Limb (tissue), 2 donors: ENCODE data around the gene PRR5L.

Source experiments
- DNase-seq, 2 donors: peaks; one replicate each; pipeline ENCODE4 v3.0.0-alpha.2; 2016; ENCODE audit errors: extremely low spot score in 2 of 2

PRR5L gene

DNA sequence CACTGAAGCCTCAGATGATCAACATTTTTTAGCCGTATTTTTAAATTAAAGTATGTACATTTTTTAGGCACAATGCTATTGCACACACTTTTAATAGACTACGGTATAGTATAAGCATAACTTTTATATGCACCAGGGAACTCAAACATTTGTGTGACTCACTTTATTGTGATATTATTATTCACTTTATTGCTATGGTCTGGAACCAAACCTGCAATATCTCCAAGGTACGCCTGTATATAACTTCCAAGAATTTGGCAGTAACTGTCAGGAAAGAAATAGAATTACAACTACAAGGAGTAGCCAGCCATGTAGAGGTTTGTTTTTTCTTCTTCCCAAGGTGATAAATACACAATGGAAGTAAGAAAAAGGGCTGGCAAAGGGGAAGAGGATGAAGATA is 62.3 kb downstream of the PRR5L start:
- DNase-seq = no peak

DNA sequence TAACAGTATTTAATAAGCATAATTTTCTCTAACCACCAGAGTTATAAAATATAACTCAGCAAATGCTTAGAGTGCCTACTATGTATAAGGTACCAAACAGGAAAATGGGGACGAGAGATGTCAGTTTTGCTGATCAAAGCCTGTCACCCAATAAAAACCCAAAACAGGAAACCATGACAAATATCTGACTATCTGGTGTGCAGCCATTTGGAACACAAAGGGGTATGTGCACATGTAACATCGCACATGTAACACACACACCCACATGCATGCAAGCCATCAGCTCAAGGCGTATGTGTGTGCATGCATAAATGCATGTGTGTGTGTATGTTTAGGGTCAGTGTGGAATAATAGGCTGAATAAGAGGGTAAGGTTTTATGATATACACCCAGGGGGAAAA is 64.2 kb downstream of the PRR5L start:
- no peak for DNase-seq

DNA sequence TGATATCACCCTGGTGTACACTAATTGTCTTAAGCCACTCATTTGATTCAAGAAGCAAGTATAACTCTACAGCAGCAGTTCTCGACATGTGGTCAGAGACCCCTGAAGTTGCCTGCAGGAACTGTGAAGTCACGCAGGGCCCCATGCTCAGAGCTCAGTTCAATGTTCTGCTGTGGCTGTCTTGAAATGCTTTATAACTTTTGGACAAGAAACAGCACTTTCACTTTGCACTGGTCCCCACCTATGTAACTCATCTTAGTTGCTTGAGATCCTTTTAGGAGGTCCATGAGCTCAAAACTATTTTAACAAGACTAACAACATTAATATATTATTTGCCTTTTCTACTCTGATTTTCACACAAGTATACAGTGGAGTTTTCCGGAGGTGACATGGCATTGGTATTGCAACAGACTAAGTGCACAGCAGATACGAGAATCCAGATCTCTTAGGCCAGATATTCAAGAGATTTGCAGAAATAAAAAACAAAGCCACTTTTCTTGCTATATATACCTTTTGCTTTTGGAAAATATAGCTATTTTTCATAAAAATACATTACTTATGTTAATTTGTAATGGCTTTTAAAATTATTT is 64.8 kb downstream of the PRR5L start:
- no peak for DNase-seq

DNA sequence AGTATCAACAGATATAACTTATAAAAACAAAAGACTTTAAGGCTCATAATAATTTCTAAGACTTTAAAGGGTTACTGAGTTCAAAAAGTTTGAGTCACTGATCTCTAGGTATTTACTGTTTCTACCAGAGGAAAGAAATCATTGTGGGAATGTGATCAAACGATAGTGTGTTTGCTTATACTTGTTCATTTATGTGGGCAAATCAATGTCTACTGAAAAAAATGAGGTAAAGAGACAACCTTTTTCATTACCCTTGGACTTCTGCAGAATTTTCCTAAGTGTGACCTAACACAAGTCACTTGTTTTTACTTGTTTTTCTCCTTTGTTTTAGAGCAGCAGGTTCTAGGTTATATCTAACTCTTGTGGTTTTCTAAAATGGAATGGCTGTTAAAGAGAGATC is 65.4 kb downstream of the PRR5L start:
- no peak for DNase-seq

DNA sequence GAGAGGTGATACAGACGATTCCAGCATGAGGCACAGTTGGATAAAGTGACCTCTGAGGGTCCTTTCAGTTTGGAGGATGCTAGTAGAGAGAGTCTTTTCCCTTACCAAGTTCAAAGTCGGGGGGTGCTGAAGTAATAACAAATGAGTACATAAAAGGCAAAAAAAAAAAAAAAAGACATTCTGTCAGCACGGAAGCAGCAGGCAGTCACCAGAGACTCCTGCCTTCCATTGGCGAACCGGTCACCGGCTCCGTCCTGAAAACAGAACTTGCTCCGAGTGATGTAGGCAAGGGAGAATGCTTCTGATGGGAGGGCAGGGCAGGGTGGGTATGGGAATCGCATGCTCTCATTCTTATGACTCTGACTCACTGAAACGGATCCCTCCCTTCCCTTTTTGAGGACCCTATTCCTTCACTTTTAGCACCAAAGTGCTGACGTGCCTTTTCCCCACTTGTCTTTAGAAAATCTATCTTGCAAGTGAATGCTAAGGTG is 65.9 kb downstream of the PRR5L start:
- no peak for DNase-seq

DNA sequence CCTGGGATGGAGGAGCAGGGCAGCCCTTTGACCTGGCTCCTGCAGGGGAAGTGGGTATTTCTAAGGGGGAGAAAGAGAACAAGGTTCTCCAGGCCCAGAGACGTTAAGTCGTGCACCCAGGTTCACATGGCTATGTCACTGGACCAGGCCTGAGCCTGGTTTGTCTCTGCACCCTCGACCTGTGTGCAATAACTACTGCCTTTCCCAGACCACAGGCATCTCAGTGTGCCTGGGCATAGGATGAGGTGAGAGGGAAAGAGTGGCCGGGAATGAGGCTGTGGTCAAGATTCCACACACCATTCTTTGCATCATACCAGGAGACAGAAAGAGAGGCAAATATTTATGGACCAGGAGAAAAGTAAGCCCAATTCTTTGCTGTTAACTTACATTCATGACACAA is 66.8 kb downstream of the PRR5L start:
- no peak for DNase-seq

DNA sequence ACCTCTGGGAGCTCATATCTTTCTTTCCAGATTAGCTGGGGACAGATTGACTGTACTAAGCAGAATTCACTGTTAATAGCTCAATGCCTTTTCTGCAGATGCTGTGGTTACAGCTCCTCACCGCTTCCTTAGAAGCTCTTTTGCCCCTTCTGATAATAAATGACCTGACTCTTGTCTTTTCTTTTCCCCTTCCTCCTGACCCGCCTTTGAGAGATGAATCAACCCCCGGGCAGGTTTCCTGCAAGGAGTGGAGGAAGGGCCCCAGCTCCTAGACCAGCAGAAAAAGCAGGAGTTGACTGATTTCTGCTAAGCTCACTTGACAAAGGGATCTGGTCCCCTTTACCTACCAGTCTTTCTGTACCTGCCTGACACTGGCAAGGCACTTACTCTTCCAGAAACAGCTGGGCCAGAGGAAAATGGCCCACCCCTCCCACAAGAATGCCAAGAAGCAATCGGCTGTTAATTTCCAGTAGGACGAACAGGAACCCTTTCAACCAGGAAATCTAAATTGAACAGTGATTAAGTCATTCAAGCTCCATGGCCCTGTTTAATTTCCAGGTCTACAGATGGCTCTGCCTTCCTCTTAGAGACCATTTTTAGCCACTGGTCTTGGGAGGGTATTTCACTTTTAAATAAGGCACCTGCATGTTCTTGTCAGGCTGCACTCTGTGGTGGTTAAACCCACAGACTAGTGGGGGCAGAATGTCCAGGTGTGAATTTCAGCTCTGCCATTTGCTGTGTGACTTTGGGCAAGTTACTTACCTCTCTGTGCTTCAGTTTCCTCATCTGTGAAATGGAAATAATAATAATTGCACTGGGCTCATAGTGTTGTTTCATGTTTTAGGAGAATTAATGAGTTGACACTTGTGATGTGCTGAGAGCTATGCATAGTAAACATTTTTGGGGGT is 67.5 kb downstream of the PRR5L start:
- no peak for DNase-seq

DNA sequence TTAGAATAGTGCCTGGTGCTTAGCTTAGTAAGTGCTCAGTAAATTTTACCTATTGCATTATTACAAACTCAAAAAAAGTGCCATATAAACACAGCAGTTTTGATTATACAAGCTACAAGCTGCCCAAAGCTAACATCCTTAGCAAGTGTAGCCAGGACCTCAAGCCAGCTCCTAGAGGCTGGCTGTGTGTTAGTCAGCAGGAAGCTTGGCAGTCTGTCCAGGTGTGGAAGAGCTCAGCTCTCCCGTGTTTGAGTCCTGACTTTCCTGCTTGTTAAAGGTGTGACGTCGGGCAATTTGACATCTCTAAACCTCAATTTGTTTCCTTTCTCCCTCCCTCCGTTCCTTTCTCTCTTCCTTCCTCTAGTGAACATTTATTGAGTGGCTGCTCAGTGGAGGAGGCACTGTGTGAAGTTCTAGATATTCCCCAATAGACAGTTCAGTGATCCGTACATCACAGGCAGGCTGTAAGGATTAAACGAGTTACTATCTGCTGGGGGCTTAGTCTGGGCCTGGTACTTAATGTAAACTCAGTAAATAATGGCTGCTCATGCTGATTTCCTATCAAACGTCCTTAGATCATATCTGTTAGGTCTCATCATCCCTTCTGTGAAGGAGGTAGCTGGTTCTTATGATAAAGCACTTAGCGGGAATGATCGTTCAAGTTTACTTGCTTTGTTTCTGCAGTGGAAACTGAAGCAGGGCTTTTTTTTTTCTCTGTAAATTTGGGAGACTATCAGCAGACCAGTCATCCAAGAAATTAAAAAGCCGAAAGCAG is 68.7 kb downstream of the PRR5L start:
- no peak for DNase-seq

DNA sequence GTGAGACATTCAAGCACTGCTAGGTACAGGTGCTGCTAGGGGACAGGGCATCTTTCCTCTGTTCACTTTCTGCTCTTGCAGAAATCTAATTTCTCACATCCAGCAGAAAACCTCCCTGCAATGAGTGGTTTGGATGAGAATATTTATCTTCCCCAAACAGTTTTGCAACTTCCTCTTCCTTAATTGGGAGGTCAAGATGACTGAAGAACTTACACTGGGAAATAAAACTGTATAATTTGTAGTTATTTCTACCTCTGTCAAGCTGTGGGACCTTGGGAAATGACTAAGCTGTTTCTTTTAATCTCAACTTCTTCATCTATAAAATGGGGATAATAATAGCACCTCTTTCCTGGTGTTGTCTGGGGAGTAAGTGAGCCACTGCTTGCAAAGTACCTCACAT is 69.8 kb downstream of the PRR5L start:
- no peak for DNase-seq

DNA sequence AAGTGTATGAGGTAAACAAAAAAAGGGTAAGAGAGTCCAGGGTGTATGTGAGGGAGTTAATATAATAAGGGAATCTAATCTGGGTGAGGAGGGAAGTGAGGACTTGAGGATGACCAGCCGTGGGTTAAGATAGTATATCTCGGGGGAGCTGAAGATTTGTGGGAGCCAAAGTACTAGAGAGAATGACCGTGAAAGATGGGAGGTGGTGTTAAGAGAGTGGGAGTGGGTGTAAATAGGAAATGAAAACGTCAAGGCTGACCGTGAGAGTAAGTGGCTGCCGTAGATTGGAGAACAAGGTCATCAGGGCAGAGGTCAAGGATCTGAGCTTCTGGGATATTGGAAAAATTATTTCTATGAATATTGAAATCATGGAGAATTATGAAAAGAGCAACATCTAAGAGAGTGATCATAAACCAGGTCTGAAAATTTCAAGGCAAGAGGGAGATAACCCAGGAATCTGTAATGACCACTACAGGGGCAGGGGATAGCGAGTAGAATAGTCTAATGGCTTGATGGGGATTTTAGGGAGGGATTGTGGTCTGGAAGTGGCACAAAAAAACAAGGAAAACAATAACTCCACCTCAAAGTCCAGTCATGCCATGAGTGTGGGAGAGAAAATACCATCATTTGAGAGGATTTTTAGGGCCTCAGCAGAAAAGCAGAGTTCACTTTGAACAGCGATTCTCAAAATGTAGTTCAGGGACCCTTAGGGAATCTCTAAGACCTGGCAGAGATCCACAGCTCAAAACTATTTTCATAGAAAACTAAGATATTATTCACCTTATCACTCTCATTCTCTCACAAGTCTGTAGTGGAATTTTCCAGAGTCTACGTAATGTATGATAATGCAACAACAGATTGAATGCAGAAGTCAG is 72.0 kb downstream of the PRR5L start:
- no peak for DNase-seq

DNA sequence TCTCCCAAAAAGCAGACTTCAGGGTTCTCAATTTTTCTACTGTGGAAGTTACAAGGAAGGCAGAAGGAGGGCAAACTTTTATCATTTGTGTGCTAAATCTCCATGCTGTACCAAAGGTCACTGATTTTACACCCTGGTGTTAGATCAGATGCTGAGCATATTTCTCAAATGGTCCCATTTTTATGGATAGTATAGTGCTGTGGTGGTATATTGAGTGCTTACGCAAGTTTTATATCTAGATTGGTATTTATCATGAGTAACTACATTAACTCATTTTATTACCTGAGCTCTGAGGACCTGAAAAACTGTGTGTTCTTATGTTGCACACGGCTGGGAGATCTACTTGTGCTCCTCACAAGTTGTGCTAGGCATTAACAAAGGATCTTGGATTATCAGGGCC is 75.1 kb downstream of the PRR5L start:
- no peak for DNase-seq

DNA sequence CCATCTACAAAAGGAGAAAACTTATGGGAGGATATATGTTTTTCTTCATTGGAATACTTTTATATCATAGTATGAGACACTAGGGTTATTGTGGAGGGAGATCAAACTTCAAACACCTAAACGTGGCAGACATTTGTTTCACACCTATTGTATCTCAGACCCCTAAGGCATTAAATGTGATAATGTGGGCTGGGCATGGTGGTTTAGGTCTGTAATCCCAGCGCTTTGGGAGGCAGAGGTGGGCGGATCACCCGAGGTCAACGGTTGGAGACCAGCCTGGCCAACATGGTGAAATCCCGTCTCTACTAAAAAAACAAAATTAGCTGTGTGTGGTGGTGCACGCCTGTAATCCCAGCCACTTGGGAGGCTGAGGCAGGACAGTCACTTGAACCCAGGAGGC is 75.5 kb downstream of the PRR5L start:
- no peak for DNase-seq

DNA sequence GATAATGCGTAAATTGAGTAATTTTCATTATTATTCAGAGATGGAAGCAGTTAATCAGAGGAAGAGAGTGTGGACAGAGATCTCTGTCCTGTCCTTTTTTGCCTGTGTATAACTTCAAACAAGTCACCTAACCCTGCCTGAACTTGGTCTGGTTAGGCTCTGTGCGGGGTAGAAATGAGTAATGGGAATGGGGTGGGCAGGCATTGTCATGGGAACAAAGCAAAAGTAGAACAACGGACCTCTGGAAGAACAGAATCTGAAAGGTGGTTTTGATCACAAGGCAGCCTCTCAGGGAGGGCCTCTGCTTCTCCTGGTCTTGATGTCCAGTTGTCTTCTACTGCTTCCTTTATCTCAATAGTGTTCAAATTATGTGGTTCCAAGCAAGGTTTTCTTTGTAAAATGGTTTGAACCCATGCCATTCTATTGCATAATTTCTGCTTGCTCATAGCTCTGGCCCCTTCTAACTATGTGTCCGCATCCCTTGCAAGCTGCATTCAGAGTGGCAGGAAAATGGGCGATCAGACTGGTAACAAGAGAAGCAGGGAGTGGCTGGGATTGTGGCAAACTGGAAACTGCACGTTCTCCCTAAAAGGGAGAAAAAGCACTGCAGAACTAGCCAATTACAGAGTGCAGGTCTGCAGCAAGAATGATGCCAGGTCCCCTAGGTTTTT is 76.1 kb downstream of the PRR5L start:
- DNase-seq = no peak

DNA sequence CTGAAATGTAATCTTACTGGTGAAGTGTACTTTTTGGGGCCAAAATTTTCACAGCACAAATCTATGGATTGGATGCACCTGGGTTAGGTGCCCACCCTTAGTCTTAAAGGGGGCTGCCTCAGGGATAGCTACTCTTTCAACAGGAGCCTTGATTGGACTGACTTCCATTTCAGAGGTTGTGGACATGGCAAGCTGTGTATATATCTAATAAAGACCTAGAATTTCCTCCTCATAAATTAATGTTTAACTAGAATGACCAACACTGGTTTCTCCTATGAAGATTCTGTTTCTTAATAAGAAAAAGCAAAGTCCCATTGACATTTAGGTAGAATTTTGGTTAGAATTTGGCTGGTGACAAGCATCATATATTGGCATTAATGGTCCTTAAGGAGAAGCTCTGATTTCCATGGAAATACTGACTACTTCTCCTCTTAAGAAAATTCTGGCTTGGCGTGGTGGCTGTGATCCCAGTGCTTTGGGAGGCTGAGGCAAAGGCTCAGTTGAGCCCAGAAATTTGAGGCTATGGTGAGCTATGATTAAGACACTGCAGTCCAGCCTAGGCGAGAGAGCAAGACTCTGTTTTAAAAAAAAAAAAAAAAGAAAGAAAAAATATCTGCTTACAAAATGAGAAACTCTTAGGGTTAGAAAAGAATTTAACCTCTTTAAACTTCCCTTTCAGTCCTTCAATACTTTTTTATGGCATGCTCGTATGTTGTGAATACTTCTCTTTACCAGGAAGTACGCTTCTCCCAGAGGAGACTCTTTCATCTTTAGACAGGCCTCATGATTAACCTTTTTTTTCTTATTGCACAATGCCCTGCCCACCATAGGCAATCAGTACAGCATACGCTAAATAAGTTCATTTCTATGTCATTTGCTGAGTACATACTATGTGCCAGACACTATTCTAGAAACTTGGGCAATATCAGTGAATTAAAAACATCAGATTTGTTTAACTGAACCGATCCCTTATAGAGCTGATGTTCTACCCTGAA is 77.2 kb downstream of the PRR5L start:
- no peak for DNase-seq

DNA sequence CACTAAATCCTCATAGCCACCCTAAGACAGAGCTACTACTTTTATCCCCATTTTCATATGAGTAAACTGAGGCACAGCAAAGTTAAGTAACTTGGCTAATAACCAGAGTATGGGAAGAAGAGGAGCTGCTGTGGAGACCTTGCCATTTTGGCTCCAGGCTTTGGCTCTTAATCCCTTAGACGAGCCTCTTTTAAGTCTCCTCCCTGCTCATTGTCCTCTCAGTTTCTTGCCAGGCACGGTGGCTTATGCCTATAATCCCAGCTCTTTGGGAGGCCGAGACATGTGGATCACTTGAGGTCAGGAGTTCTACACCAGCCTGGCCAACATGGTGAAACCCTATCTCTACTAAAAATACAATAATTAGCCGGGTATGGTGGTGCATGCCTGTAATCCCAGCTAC is 78.6 kb downstream of the PRR5L start:
- DNase-seq = no peak

DNA sequence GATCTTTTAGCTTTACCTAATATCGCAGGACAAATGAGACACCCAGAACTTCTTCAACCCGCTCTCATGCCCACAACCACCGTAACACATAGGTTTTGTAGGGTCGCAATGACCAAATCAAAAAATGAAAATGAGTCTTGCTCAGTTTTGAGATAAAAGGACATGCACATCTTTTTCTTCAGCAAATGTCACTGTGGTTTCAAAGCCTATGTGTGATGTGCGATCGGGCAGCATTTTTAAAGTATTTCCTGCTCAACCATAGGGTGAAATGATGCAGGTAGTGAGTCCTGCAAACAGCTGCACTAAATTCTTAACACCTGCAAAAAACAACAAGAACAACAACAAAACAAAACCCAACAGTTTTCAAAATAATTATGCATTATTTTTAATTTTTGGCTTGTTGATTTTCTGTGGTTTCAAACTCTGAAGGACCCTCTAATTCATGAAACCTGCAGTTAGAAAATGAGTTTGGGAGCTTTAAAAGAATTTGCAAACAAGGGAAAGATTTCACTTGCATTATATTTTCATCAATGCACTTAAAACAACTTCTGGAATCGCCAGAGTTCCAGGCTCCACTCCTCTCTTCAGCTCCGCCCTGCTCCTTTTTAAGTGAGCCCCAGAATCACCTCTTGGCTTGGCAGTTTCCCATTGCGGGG is 79.4 kb downstream of the PRR5L start:
- DNase-seq = no peak

DNA sequence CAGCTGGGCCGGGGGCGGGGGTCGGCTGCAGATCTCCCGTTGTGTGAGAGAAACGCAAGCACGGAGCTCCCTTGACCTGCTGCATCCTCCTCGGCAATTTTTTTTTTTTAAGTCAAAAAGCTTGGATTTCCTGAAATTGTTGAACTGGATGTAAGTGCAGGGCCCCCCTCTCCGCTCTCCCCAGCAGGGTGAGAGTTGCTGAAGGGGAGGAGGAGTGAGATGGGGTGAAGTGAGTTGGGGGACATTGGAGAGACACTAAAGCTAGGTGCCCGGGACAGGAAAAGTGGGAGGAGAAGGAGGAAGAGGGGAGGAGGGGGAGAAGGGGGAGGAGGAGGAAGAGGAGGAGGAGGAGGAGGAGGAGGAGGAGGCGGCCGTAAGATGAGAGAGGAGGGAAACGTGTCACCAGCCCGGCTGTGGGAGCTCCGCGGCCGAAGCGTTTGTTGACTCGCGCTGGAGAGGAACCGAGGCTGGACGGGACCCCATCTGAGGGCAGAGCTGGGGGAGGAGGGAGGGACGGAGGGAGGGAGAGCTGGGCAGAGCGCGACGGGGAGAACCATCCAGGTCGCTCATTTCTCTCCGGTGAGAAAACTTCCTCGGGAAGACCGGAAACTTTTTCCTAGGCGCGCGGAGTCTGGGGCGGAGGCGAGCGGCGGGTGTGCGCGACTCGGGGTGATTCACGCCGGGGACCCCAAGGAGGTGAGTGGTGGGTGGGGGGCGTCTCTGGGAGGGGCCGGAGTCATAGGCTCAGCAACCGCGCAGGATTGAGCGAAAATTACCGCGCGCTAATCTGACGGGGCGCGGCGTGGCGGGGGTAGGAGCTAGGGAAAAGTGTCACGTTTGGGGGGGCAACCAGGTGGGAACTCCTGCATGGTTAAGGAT is 80.2 kb downstream of the PRR5L start:
- DNase-seq = peak in 1 of 2 donors; percentile 53
